ENCODE data around the gene CCS. TPM values are rescaled to one million over a fixed set of nuclear protein-coding genes. Genes with fewer than 3 reads are reported as not detected.
"Not testable (repeated sequence)": the region's sequence is repeated elsewhere in the genome, so short reads cannot be mapped to it uniquely, and the experiment has no call there.

CCS gene
- total RNA-seq, 2 donors from 2014 or later, result 31.2 to 41.4 TPM

DNA sequence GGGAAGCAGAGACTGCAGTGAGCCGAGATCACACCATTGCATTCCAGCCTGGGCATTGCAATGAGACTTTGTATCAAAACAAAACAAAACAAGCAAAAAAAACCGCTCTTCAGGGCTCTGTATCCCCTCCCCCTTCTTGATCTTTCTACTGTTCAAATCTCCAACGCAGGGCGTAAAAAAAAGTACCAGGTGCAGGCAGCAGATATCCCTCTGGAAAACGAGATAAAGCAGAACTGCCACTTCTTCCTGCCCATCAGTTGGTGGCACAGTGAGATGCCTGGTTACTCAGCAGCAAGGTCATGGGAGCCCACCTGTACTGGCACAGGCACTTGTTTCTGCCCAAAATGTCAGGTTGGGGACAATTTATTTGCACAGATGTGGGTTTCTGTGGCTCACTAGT lies 11.2 kb downstream of the CCS start:
- H3K9ac ChIP-seq (ENCODE audit: low read depth in 2 of 2, low read length in 2 of 2), result no peak overlapping the region
- H3K27ac ChIP-seq, result no peak overlapping the region
- intact Hi-C loops (cut with DNase I), result no loop called here
- DNase-seq, result no peak
- H3K27me3 ChIP-seq, result no peaks in the 10 kb centered on the region
- no peak overlapping the region for H3K4me3 ChIP-seq
- H3K36me3 ChIP-seq, result peaks cover 5% of the 10 kb centered on the region
- H3K9me3 ChIP-seq, result no peaks in the 10 kb centered on the region
- H3K4me1 ChIP-seq, result no peaks in the 10 kb centered on the region
- no peak for TF ChIP-seq CTCF (IDR thresholded peaks at IDR 0.05)

DNA sequence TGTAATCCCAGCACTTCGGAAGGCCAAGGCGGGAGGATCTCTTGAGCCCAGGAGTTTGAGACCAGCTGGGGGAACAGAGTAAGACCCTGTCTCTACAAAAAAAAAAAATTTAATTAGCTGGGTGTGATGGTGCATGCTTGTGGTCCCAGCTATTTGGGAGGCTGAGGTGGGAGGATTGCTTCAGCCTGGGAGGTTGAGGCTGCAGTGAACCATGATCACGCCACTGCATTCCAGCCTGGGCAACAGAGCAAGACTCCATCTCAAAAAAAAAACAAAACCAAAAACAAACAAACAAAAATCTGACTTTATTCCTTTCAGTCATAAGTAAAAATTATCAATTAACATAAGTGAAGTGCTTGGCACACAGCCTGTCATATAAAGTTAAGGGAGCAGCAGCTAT lies 13.6 kb downstream of the CCS start:
- H3K27me3 ChIP-seq; H3K36me3 ChIP-seq; intact Hi-C loops (cut with DNase I); H3K9me3 ChIP-seq; H3K4me1 ChIP-seq; DNase-seq; H3K4me3 ChIP-seq: not testable (repeated sequence)
- H3K27ac ChIP-seq, result peak overlapping the region; percentile 62
- H3K9ac ChIP-seq (ENCODE audit: low read depth in 2 of 2, low read length in 2 of 2), result peak overlapping the region in 1 of 2 donors; percentile 24

GRCh38 chr11:66607126-66607834 lies 14.3 kb downstream of the CCS start:
- peak overlapping the region; percentile 13 to 24 for H3K9ac ChIP-seq (ENCODE audit: low read depth in 2 of 2, low read length in 2 of 2)
- H3K9me3 ChIP-seq, result no peaks in the 10 kb centered on the region
- no peak for TF ChIP-seq CTCF (IDR thresholded peaks at IDR 0.05)
- peak overlapping the region; percentile 62 for H3K27ac ChIP-seq
- intact Hi-C loops (cut with DNase I), result no loop called here
- no peaks in the 10 kb centered on the region for H3K36me3 ChIP-seq
- H3K4me1 ChIP-seq, result no peaks in the 10 kb centered on the region
- H3K27me3 ChIP-seq, result no peaks in the 10 kb centered on the region
- no peak overlapping the region for H3K4me3 ChIP-seq
- peak; percentile 89 for DNase-seq

DNA sequence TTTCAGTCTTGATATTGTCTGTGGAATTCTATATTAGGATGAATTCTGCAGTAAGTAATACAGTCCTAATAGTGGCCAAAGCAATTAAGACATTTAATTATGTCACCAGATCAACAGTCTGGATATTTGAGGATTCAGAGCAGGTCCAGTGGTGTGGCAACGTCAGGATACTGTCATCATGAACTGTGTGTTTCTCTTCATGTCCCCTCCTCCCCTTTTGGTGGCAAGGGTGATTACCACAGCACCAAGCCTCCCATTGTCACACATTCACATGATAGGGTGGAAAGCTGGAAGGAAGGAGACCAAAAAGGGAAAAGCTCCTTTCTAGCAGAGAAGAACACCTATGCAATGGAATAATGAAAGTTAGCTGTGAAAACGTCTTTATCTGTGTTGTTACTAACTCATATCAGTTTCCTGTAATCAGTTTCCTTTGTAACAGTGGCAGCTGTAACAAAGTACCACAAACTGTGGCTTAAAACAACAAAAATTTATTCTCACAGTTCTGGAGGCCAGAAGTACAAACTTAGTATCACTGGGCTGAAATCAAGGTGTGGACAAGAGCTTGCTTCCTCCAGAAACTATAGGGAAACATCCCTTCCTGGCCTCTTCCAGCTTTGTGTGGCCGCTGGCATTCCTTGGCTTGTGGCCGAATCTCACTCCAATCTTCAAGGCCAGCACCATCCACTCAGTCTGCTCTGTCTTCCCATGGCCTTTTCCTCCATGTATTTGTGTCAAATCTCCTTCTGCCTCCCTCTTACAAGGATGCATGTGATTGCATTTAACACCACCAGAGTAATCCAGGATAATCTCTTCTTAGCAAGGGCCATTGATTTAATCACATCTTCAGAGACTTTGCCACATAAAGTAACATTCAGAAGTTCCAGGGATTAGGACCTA lies 17.0 kb downstream of the CCS start:
- H3K27me3 ChIP-seq, result no peaks in the 10 kb centered on the region
- intact Hi-C loops (cut with DNase I), result no loop called here
- no peak overlapping the region for H3K27ac ChIP-seq
- no peak for TF ChIP-seq CTCF (IDR thresholded peaks at IDR 0.05)
- no peak for DNase-seq
- H3K4me1 ChIP-seq, result no peaks in the 10 kb centered on the region
- H3K36me3 ChIP-seq, result no peaks in the 10 kb centered on the region
- H3K9ac ChIP-seq (ENCODE audit: low read depth in 2 of 2, low read length in 2 of 2), result no peak overlapping the region
- H3K9me3 ChIP-seq, result no peaks in the 10 kb centered on the region
- H3K4me3 ChIP-seq, result no peak overlapping the region

DNA sequence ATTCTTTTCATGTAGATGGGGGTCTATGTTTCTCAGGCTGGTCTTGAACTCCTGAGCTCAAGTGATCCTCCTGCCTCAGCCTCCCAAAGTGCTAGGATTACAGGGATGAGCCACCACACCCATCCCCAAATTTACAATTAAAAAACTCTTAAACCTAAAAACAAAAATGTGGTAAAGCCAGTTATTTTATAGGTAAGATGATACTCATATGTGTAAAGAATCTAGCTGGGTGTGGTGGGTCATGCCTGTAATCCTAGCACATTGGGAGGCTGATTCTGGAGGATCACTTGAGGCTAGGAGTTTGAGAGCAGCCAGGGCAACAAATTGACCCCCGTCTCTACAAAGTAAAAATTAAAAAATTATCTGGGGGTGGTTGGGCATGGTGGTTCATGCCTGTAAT lies 19.5 kb downstream of the CCS start:
- intact Hi-C loops (cut with DNase I), result no loop called here
- no peak for TF ChIP-seq CTCF (IDR thresholded peaks at IDR 0.05)
- DNase-seq, result no peak
- no peaks in the 10 kb centered on the region for H3K9me3 ChIP-seq
- H3K9ac ChIP-seq (ENCODE audit: low read depth in 2 of 2, low read length in 2 of 2), result no peak overlapping the region
- H3K27ac ChIP-seq, result no peak overlapping the region
- no peaks in the 10 kb centered on the region for H3K4me1 ChIP-seq
- H3K27me3 ChIP-seq, result no peaks in the 10 kb centered on the region
- no peak overlapping the region for H3K4me3 ChIP-seq
- no peaks in the 10 kb centered on the region for H3K36me3 ChIP-seq

- H3K9me3 ChIP-seq, result no peaks in the 10 kb centered on the region
- no peak overlapping the region for H3K27ac ChIP-seq
- peaks cover 10% of the 10 kb centered on the region for H3K4me1 ChIP-seq
- TF ChIP-seq CTCF (IDR thresholded peaks at IDR 0.05), result no peak
- no peak for DNase-seq
- no peak overlapping the region for H3K4me3 ChIP-seq
- H3K27me3 ChIP-seq, result no peaks in the 10 kb centered on the region
- intact Hi-C loops (cut with DNase I), result no loop called here
- no peaks in the 10 kb centered on the region for H3K36me3 ChIP-seq
- H3K9ac ChIP-seq (ENCODE audit: low read depth in 2 of 2, low read length in 2 of 2), result no peak overlapping the region
Observed at GRCh38 chr11:66614073-66614472, 21.1 kb downstream of the CCS start.
